GM10847 (cell line): ENCODE measurements around the gene ANKRD60.

Experiments used
- POLR2A ChIP-seq: IDR thresholded peaks from 2 replicates; pipeline ENCODE4 v1.6.1; 2011; ENCODE audit not compliant: insufficient read length; ENCODE audit errors: extremely low read depth

ANKRD60 gene

DNA sequence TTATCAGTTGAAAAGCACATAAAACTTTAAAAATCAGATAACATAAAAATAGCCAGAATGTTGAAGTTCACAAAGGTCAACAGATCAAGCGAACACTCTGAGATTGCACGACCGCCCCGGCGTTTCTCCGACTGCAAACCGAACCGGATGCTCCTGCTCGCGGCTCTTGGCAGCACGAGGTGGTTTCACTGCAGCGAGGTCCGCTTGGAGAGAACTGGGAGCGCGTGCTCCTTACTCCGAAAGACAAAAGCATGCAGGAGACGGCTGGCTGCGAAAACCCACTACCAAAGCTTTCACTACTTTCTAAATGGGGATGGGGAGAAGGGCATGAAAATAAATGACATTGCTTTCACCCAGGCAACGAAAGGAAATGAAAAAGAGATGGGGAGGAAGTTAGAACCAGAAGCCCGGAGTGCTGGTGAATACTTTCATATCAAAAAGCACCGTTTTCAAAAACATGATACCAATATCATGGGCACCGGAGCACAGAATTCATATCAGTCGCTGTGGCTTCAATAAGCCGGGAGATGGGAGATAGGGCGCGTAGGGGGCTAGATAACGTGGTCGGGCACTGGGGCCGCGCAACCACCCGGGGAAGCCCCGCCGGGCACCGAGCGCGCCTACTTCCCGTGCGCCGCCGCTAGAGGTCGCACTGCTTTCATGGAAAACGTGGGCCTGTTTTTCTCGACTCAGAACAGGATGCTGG is 8.3 kb upstream of the ANKRD60 start:
- TF ChIP-seq POLR2A: no peak

DNA sequence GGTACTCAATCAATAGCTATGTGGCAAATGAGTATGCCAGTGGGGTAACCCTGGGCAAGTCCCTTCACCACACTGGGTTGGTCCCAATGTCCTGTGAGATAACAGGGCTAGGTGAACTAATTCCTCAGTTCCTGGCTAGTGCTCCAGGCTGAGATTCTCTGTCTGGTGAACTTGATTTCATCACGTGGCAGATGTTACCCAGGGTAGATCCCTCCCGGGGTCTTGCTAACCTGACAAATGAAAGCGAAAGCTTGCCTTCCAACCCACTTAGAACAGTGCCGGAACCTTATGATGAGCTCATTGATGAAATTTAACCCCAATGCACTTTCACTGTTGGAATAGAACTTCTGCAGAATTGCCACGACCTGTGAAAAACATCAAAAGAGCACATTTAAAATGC is 6.6 kb upstream of the ANKRD60 start:
- no peak for TF ChIP-seq POLR2A

DNA sequence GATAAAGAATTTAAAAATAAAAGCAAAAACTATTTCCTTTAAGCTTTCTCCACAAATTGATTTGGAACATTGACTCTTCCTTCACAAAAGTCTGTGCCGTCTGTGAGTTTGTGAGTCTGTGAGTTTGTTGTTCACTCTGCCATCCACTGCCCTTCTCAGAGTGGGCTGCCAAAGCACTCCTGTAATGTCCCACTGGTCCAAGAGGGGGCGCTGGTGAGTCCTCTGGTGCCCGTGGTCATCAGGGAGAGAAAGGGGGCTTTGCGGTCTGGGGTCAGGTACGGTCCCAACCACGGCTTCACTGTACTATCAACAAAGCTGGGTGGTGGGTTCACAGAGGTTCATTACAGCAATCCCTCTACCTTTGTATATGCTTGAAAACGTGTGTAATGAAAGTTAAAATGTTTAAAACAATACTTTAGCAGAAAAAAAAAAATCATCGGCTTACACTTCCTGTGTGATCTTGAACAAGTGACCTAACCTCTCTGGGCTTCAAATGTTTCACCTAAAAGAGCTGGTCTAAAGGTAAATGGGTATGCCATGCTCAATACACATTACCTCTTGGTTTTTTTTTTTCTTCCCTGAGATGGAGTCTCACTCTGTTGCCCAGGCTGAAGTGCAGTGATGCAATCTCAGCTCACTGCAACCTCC is 5.6 kb upstream of the ANKRD60 start:
- TF ChIP-seq POLR2A: no peak

DNA sequence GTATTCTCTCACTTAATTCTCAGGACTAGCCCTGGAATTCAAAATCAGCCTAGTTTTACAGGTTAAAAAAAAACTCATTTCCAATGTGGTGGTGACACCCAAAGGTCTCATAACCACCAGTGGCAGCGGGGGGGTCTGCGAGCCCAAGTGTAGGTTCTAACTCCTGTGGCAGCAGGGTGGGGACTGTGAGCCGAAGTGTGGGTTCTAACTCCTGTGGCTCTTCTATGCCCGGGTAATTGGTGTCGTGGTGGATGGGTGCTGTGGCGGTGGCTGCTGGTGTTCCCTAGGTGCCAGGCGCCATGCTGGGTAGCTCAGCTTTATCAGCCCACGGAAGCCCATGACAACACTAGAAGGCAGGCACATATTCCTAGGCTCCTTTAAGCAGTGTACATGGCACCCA is 4.9 kb upstream of the ANKRD60 start:
- no peak for TF ChIP-seq POLR2A

DNA sequence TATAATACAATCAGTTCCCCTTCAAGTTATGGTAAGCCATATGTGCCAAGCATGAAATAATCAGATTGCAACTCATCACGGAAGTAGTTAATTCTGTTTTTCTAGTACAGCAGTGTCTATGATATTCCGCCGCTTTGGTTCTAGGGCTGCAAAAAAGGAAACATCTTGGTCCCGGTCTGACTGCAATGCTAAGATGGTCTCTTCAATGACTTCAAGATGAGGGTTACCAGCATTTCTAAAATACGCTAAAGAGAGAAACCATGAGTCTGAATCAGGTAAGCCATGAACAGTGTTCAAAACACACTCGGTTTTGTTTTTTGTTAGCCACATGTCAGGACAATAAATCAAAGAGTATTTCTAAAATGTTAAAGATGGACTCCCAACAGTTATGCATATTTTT is 3.2 kb upstream of the ANKRD60 start:
- TF ChIP-seq POLR2A: no peak

DNA sequence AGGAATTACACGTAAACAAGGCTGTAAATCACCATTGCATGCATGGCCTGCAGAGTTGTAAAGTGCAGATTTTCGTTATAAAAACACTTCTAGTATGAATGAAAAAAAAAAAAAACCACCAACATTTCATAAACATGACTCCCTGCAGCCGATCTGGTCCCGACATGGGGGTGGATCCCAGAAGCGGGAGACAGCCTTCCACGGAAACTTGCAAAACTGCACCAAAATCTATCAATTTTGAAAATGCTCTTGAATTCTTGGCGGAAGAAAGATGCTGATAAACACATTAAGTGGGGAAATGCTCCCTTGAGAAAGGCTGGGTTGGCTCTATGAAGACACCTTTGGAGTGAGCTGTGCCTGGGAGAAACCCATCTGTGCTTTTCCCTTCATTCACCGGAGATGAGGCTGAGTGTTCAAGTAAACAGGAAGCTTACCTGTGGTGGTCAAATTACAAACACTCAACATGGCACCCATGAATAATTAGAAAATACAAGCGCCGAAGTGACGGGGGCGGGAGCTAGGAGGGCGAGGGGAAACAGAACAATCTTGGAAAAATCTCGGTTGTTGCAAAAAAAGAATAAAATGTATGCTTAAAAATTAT is 845 bp upstream of the ANKRD60 start:
- TF ChIP-seq POLR2A: no peak

DNA sequence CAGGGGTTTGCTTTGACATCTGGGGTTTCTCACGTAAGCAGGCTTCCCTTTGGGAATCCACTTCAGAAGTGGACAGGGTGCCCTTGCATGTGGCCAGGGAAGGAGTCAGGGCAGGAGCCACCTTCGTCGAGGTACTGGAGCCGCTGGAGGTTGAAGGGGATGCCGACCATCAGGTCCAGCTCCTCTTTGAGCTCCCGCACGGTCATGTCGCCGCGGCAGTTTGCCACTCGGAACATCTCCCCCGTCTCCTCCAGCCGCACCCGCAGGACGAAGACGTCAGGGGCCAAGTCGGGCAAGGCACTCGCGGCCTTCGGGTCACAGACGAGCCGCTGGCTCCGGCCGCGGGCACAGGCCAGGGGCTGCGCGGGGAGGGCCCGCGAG is 360 bp downstream of the ANKRD60 start:
- no peak for TF ChIP-seq POLR2A

DNA sequence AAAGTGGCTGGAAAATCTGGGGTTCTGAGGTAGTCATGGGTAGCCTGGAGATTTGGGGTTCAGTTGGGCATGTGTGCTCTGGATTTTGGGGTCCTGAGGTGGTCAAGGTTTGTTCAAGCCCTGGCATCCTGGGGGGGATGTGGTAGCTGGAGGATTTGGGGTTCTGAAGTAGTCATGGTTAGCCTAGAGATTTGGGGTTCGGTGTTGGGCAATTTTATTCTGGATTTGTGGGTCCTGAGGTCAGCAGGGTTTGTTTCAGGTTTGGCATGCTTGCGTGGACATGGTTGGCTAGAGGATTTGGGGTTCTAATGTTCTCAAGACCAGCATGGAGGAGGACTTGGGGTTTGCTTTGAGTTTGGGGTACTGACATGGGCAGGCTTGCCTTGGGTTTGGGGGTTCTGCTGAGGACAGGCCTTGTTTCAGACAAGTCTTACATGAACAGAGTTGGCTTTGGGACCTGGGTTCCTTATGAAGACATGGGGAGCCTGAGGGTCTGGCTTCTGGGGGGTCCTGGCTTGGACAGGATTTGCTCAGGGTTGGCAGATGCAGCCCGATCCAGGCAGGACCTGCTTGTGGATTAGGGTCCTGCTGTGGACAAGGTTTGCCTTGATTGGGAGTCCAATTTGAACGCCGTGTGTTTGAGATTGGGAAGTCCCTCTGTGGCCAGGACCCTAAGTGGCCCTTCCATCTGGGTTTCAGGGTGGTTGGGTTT is 906 bp downstream of the ANKRD60 start:
- no peak for TF ChIP-seq POLR2A

DNA sequence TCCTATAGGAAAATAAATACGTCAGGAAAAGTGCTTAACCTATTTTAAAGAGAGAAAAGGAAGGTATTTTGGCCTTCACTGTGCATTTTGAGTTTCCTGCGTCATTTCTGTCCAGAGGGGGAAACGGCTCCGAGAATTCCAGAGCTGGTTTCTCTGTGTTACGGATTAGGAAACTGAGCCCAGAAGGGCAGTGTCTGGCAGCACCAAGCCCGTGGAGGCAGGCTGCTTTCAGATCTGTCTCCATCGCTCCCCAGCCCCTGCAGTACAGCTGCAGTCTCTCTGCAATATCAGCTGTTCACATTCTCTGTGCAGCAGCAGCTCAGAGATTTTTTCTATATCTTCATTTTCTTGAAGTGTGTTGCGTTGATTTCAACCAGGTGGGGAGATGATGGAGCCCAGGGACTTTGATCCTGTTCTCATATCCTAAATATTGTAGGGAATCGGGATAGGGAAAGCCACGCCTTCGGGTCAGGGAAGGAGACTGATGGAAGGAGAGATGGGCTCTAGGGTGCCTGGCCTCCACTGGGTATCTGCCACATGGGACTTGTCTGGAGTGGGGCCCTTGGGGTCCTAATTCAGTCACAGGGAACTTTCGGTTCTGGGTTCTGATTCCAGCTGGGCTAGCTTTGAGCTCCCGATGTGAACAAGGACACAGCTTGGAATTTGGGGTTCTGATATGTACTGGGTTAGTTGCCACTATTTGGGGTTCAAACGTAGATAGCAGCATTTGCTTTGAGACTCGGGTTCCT is 2.8 kb downstream of the ANKRD60 start:
- TF ChIP-seq POLR2A: no peak

DNA sequence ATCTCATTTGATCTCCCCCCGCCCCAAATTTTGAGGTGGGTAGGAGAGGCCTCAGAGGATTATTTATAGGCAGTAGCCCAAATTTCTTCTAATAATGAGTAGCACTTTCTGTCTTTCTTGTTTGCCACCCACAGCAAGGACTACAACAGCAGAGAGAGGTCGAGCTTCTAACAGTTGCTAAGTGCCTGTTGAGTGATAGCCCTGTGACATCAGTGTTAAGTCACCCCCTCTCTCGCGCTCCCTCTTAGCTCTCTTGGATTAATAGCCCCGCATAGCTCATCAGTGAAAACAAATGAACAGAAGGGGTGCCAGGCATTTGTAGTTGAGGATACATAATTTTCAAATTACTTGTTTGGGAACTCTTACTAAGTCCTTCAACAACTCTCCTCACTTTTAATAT is 3.5 kb downstream of the ANKRD60 start:
- no peak for TF ChIP-seq POLR2A

DNA sequence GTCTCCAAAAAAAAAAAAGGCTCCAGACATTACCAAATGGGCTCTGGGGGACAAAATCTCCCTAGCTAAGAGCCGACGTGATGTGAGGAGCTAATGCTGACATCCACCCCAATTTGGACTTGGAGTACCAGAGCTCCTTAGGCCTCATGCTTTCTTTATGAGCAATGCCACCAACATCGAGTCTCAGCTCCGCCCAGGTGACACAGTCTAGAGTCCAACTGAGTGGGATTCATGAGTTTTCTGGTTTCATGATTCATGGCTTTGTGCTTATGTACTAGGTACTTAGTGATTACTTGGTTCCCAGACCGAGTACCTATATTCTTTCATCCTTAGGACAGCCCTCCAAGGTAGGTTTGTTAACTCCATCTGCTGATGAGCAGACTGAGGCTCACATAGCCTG is 4.4 kb downstream of the ANKRD60 start:
- TF ChIP-seq POLR2A: no peak

DNA sequence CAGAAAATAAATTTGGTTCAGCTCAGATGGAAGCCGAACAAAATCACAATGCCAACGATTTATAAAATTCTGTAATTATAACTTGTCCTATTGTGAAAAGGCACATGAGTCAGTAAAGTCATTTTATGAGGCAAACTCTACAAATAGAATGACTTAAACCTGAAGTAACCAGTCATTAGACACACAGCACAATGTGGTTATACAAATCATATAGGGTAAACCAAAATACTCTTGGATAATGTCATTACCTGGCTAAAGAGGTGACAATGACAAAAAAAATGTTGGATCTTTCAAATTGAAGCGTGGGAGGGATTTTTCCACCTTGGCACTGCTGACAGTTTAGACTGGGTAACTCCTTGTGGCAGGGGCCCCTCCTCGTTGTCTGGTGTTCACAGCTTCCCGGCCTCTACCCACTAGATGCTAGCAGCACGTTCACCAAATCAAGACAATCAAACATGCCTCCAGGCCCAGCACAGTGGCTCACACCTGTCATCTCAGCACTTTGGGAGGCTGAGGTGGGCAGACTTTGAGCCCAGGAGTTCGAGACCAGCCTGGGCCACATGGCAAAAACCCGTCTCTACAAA is 5.0 kb downstream of the ANKRD60 start:
- TF ChIP-seq POLR2A: no peak

DNA sequence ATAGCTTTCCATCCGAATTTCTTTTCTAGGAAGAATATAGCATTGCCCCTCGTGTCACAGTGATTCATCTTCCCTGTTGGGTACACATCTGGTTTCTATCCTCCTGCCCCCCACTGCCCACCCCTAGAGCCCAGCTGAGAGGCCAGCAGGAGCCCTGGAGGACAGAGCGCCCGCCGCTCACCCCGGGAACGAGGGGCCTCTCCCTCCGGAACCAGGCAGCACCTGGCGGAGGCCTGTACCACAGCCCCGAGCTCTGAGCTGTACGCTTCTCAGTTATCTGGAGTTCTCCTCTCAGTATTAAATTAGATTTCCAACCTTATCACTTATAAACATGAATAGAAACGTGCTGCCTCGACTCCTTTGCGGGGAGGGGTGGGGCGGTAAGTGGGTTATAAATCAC is 6.0 kb downstream of the ANKRD60 start:
- TF ChIP-seq POLR2A: no peak

DNA sequence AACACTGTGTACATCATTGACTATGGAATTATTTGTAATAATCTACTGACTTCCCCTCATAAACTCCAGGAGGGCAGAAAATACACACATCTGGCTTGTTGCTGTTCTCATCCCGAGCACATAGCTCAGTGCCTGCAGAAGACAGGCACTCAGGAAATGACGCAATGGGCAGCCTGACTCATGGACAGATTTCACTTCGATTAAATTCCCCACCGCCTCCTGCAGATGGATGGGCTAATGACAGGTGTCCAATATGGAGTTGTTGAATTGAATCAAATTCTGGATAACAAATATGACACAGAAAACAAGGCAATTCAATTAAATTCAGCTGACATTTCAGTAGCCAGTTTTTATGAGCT is 9.1 kb downstream of the ANKRD60 start:
- TF ChIP-seq POLR2A: no peak
